Esophagus squamous epithelium (tissue), 5 donors: ENCODE measurements around the gene MCM3AP. TPM values are rescaled to one million over a fixed set of nuclear protein-coding genes. Genes with fewer than 3 reads are reported as not detected.

Source experiments
- DNase-seq: peaks from one replicate; lab custom pipeline; 2025; lab: John Stamatoyannopoulos, UW
- H3K27ac ChIP-seq, 4 donors: fragments of 200-600 bp; sonication (generic); one replicate each; pipeline ENCODE4 v1.5.1; 2016 to 2019; ENCODE audit warnings: mild to moderate bottlenecking in 1 of 4
- H3K27me3 ChIP-seq, 4 donors: fragments of 200-600 bp; sonication (generic); 1 replicate in 3 of 4; 2 replicates in 1 of 4; pipeline versions ENCODE4 v1.5.1 to v1.6.0; 2017 to 2021; ENCODE audit warnings: antibody characterized with exemption in 1 of 4
- H3K36me3 ChIP-seq, 3 donors: fragments of 200-600 bp; sonication (generic); one replicate each; pipeline ENCODE4 v1.5.1; 2016 to 2019
- H3K4me1 ChIP-seq, 3 donors: fragments of 200-600 bp; sonication (generic); one replicate each; pipeline ENCODE4 v1.5.1; 2017 to 2019
- H3K4me3 ChIP-seq, 4 donors: fragments of 200-600 bp; sonication (generic); 1 replicate in 3 of 4; 2 replicates in 1 of 4; pipeline ENCODE4 v1.5.1; 2016 to 2019; ENCODE audit warnings: mild to moderate bottlenecking in 2 of 4, moderate library complexity in 1 of 4
- H3K9me3 ChIP-seq, 3 donors: fragments of 200-600 bp; sonication (generic); one replicate each; pipeline ENCODE4 v1.5.1; 2016 to 2019
- POLR2A ChIP-seq, 4 donors: fragments of 450-650 bp; IDR thresholded peaks; one replicate each; pipeline ENCODE4 v1.6.1; 2017; ENCODE audit warnings: antibody characterized with exemption in 4 of 4, mild to moderate bottlenecking in 4 of 4, moderate library complexity in 3 of 4
- WGBS, 2 donors: methylation state at CpG; one replicate each; pipeline ENCODE4 v1.1.5; 2018; 5-methylcytosine and 5-hydroxymethylcytosine counted together
- intact Hi-C: fragments of 100-400 bp; cut with DNase I; formaldehyde crosslinking; loops from one replicate; pipeline ENCODE4 v1.15.0; 2022
- total RNA-seq, 4 donors: library from RNA; depleted of rRNA; stranded (reverse); fragments of >200 nt; gene quantifications; one replicate each; pipeline ENCODE4 v1.1.0, GENCODE V29; 2016
- TF ChIP-seq, protein P1 (sequence below), 6 experiments: fragments of 450-650 bp in 4 of 6; fragments of 200-600 bp in 2 of 6; sonication (generic) in 2 of 6; IDR thresholded peaks; one replicate each; pipeline ENCODE4 v1.5.1; 2016 to 2019; ENCODE audit warnings: antibody characterized with exemption in 6 of 6, mild to moderate bottlenecking in 4 of 6, moderate library complexity in 4 of 6
- donor health status: DM: yes; HTN: yes; CAD: no.

The MCM3AP gene
- total RNA-seq, 4 donors from 2014 or later: 31.3 to 72.7 (median 63.2) TPM

DNA sequence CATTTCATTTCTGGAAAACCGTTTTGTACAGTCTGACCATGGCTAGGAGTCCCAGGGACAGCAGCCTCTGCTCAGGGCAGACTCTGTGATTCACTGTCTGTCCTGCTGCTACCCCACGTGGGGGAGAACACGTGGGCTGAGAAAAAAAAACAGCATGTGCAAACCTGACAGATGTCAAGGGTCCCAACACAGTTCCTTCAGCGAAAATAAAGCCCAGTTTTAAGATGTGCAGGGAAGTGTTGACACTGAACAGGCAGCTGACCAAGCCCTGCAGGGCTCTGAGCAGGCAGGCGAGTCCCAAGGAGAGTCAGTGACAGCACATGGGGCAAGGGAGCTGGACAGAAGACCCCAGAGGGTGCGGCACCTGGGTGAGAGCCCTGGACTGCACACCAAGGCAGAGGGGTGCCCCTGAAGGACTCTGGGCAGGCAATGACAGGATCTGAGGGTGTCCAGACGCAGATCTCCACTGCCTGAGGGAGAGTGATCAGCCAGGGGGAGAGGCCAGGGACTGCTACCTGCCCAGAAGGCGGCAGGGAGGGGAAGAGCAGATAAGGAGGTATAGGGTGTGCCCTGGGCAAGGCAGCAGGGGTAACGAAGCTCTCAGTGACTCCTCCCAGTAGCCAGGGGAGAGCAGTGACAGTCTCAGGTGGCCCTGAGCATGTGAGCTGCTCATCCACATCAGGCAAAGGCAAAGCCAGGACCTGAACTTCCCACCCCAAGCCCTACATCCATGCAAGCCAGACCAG is 96.0 kb downstream of the MCM3AP start:
- no peaks in the 10 kb centered on the region for H3K27me3 ChIP-seq
- TF ChIP-seq, protein P1, sequence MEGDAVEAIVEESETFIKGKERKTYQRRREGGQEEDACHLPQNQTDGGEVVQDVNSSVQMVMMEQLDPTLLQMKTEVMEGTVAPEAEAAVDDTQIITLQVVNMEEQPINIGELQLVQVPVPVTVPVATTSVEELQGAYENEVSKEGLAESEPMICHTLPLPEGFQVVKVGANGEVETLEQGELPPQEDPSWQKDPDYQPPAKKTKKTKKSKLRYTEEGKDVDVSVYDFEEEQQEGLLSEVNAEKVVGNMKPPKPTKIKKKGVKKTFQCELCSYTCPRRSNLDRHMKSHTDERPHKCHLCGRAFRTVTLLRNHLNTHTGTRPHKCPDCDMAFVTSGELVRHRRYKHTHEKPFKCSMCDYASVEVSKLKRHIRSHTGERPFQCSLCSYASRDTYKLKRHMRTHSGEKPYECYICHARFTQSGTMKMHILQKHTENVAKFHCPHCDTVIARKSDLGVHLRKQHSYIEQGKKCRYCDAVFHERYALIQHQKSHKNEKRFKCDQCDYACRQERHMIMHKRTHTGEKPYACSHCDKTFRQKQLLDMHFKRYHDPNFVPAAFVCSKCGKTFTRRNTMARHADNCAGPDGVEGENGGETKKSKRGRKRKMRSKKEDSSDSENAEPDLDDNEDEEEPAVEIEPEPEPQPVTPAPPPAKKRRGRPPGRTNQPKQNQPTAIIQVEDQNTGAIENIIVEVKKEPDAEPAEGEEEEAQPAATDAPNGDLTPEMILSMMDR (IDR thresholded peaks at IDR 0.05): no peak
- TF ChIP-seq POLR2A (IDR thresholded peaks at IDR 0.05): no peak
- intact Hi-C loops: no loop called here
- peak overlapping the region; percentile 46 to 83 (median 76) for H3K27ac ChIP-seq
- H3K4me1 ChIP-seq: peaks cover 0 to 41% (median 15%) of the 10 kb centered on the region in 3 donors
- WGBS, 2 donors: 68 to 75% methylated on average over 4 to 9 of the region's 9 CpGs
- no peak for DNase-seq
- H3K4me3 ChIP-seq: no peak overlapping the region
- H3K9me3 ChIP-seq: no peaks in the 10 kb centered on the region
- peaks cover 7 to 54% (median 11%) of the 10 kb centered on the region in 3 donors for H3K36me3 ChIP-seq

DNA sequence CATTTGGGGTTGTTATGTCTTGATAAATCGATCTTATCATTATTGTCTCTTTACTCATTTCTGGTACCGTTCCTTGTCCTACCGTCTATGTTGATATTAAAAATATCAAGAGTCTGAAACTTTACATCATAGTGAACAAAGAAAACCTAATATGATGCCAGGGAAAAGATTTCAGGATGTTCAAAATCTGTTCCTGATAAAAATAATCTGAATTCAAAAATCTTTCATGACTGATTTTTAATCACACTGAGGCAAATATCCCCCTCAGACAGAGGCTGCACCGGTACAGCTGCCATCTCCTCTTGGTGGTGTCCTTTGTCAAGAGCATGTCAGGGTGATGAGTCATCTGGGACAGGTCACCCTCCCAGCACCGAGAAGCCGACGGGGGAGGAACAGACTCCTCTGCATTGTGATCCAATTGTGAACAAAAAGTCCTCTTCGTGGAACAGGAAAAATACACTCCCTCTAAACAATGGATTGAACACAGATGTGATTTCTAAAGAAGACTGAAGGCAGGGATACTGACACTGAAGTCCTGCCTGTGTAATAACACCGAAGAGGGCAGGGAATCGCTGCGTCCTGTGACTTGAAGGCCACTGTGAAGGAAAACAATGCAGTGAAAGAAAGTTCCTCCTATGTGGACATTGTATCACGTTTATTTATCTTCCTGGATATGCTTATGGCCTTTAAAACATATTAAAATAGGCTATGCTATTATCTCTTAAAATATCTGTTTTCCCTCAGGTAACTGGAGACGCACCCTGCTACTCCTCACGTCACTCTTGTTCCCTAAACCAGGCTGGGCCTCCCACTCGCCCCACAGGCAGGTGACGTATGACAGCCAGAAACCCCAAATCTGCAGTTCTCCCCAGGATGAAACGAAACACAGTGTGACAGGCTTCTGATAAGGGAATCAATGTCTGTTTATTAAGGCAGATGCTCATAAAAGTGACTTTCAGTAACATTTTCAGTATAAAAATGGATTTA is 96.9 kb downstream of the MCM3AP start:
- Histone ChIP-seq H3K4me3 (no peak overlapping the region), H3K27me3 (no peaks in the 10 kb centered on the region), H3K27ac (peak overlapping the region; percentile 46 to 83 (median 76)), H3K36me3 (peaks cover 0 to 45% (median 2%) of the 10 kb centered on the region in 3 donors), H3K9me3 (no peaks in the 10 kb centered on the region), H3K4me1 (peaks cover 0 to 41% (median 15%) of the 10 kb centered on the region in 3 donors)
- intact Hi-C loops: no loop called here
- DNase-seq: no peak
- WGBS, 2 donors: 54 to 57% methylated on average over 17 of the region's 17 CpGs
- TF ChIP-seq POLR2A (IDR thresholded peaks at IDR 0.05): no peak
- TF ChIP-seq, protein P1 (IDR thresholded peaks at IDR 0.05): no peak

DNA sequence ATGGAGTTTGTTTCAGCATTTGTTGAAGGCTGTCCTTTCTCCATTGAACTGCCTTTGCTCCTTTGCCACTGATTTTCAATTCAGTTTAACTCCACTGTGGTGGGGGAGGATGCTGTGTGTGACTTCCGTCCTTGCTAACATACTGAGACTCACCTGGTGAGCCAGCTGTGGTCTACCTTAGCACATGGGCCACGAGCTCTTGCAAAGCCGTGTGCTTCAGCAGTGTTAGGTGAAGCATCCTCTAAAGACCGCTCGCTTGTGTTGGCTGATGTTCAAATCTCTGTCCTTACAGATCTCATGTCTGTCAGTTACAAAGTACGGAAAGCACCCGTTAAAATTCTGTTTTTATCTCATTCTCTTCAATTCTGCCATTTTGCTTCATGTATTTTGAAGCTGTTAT is 97.6 kb downstream of the MCM3AP start:
- WGBS, 2 donors: 89 to 91% methylated on average over 7 of the region's 7 CpGs
- DNase-seq: no peak
- Histone ChIP-seq H3K4me1 (peaks cover 0 to 44% (median 15%) of the 10 kb centered on the region in 3 donors), H3K27ac (peak overlapping the region in 3 of 4 donors; percentile 72 to 83 (median 79)), H3K9me3 (no peaks in the 10 kb centered on the region), H3K4me3 (no peak overlapping the region), H3K27me3 (no peaks in the 10 kb centered on the region), H3K36me3 (peaks cover 0 to 38% (median 0%) of the 10 kb centered on the region in 3 donors)
- no peak for TF ChIP-seq POLR2A (IDR thresholded peaks at IDR 0.05)
- TF ChIP-seq, protein P1 (IDR thresholded peaks at IDR 0.05): no peak
- intact Hi-C loops: no loop called here

DNA sequence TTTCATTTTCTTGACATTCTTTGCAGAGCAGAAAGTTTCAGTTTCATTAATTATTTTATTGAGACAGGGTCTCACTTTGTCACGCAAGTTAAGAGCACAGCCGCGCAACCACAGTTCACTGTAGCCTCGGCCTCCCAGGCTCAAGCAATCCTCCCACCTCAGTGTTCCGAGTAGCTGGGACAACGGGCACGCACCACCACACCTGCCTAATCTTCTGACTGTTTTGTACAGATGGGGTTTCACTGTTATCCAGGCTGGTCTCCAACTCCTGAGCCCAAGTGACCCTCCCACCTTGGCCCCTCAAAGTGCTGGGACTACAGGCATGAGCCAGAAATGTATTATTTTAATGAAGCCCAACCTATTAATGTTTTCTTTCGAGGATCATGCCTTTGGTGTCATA is 98.2 kb downstream of the MCM3AP start:
- 90 to 91% methylated on average over 8 of the region's 8 CpGs for WGBS, 2 donors
- peak overlapping the region in 1 of 4 donors; percentile 72 for H3K27ac ChIP-seq
- DNase-seq: no peak

More for the DNA sequence above, 98.2 kb downstream of the MCM3AP start:
- H3K4me3 ChIP-seq: no peak overlapping the region
- intact Hi-C loops: no loop called here
- no peaks in the 10 kb centered on the region for H3K27me3 ChIP-seq
- H3K9me3 ChIP-seq: no peaks in the 10 kb centered on the region
- peaks cover 0 to 45% (median 15%) of the 10 kb centered on the region in 3 donors for H3K4me1 ChIP-seq
- TF ChIP-seq, protein P1 (IDR thresholded peaks at IDR 0.05): no peak
- TF ChIP-seq POLR2A (IDR thresholded peaks at IDR 0.05): no peak
- peaks cover 0 to 33% (median 0%) of the 10 kb centered on the region in 3 donors for H3K36me3 ChIP-seq
